ENCODE data around the gene MYO15B.

- TF ChIP-seq EZH2phosphoT487 (IDR thresholded peaks at IDR 0.05; ENCODE audit: insufficient read depth, low read depth) (no peak), EZH2 (IDR thresholded peaks at IDR 0.05; ENCODE audit: insufficient read depth, poor library complexity, severe bottlenecking) (no peak)
Observed at GRCh38 chr17:75549246-75550138, 38.1 kb upstream of the MYO15B start.
